Lower lobe of right lung (tissue), 2 donors: Measurements from ENCODE around the gene SPON1. TPM values are rescaled to one million over a fixed set of nuclear protein-coding genes. Genes with fewer than 3 reads are reported as not detected.
A peak's percentile ranks its signal among the peaks of the same experiment; 100 is the strongest.

Experiments used
- ATAC-seq, 2 donors: fragments of 200-7000 bp; cut with Tn5 transposase; one replicate each; pipeline ENCODE4 v1.9.1; 2020 to 2022; ENCODE audit warnings: mild to moderate bottlenecking in 2 of 2, moderate library complexity in 2 of 2
- DNase-seq: peaks from one replicate; pipeline ENCODE4 v3.0.0-alpha.2; 2020
- H3K27ac ChIP-seq: fragments of 200-600 bp; one replicate; pipeline ENCODE4 v1.8.0; 2022
- H3K27me3 ChIP-seq: fragments of 200-600 bp; one replicate; pipeline ENCODE4 v1.8.0; 2022; ENCODE audit warnings: low read depth
- H3K36me3 ChIP-seq: fragments of 200-600 bp; one replicate; pipeline ENCODE4 v1.8.0; 2022; ENCODE audit warnings: mild to moderate bottlenecking
- H3K4me1 ChIP-seq: fragments of 200-600 bp; one replicate; pipeline ENCODE4 v1.8.0; 2022
- H3K4me3 ChIP-seq: fragments of 200-600 bp; one replicate; pipeline ENCODE4 v1.8.0; 2022; ENCODE audit warnings: mild to moderate bottlenecking
- H3K9me3 ChIP-seq: fragments of 200-600 bp; one replicate; pipeline ENCODE4 v1.8.0; 2022
- CTCF ChIP-seq: fragments of 200-600 bp; IDR thresholded peaks from one replicate; pipeline ENCODE4 v1.8.0; 2022; ENCODE audit warnings: antibody characterized with exemption, mild to moderate bottlenecking
- intact Hi-C: fragments of 100-400 bp; cut with DNase I; formaldehyde crosslinking; loops from one replicate; pipeline ENCODE4 v1.11.0; 2022
- total RNA-seq: library from RNA; stranded (reverse); fragmentation: NEBNext Ultra II Directional; extraction: Animal tissue kit (Norgen Biotek cat#: 25700); gene quantifications from one replicate; pipeline ENCODE4 v1.2.1, GENCODE V29; 2021
- donor health status: DM: no; HTN: yes; CAD: no; lungs with severe emphysema.

Gene SPON1
- total RNA-seq, 1 donor from 2014 or later, result 40.1 TPM

- H3K27me3 ChIP-seq, result no peaks in the 10 kb centered on the region
- no peaks in the 10 kb centered on the region for H3K36me3 ChIP-seq
- intact Hi-C loops, result loop anchor here (10.0 kb wide), 1 partner anchor 145 kb away; no protein-coding TSS in a partner anchor
- no peak overlapping the region for H3K27ac ChIP-seq
- no peak for TF ChIP-seq CTCF
- H3K4me3 ChIP-seq, result no peak overlapping the region
- no peak for DNase-seq
- ATAC-seq, result peak in 1 of 2 donors; percentile 30
- H3K4me1 ChIP-seq, result peaks cover 39% of the 10 kb centered on the region
- no peaks in the 10 kb centered on the region for H3K9me3 ChIP-seq
These were observed 347.1 kb downstream of the SPON1 start for GRCh38 chr11:14309425-14310192.

GRCh38 chr11:14310679-14311078 lies 348.2 kb downstream of the SPON1 start:
- Histone ChIP-seq H3K27me3 (no peaks in the 10 kb centered on the region), H3K36me3 (no peaks in the 10 kb centered on the region), H3K4me3 (no peak overlapping the region), H3K27ac (no peak overlapping the region), H3K9me3 (no peaks in the 10 kb centered on the region), H3K4me1 (peaks cover 39% of the 10 kb centered on the region)
- intact Hi-C loops, result no loop called here
- no peak for TF ChIP-seq CTCF
- no peak for DNase-seq
- ATAC-seq, result no peak

GRCh38 chr11:14312736-14313438 lies 350.4 kb downstream of the SPON1 start:
- no peak for ATAC-seq
- intact Hi-C loops, result no loop called here
- no peak overlapping the region for H3K4me3 ChIP-seq
- H3K27ac ChIP-seq, result no peak overlapping the region
- H3K9me3 ChIP-seq, result no peaks in the 10 kb centered on the region
- TF ChIP-seq CTCF, result no peak
- peaks cover 37% of the 10 kb centered on the region for H3K4me1 ChIP-seq
- no peaks in the 10 kb centered on the region for H3K36me3 ChIP-seq
- no peak for DNase-seq
- no peaks in the 10 kb centered on the region for H3K27me3 ChIP-seq

- intact Hi-C loops, result no loop called here
- TF ChIP-seq CTCF, result no peak
- H3K27me3 ChIP-seq, result no peaks in the 10 kb centered on the region
- no peaks in the 10 kb centered on the region for H3K36me3 ChIP-seq
- H3K4me1 ChIP-seq, result peaks cover 32% of the 10 kb centered on the region
- H3K9me3 ChIP-seq, result no peaks in the 10 kb centered on the region
- no peak for ATAC-seq
- H3K27ac ChIP-seq, result no peak overlapping the region
- DNase-seq, result no peak
- H3K4me3 ChIP-seq, result no peak overlapping the region
These were observed 351.6 kb downstream of the SPON1 start for GRCh38 chr11:14314127-14314526.

- ATAC-seq, result no peak
These were observed 352.6 kb downstream of the SPON1 start for GRCh38 chr11:14315130-14315529.

More at GRCh38 chr11:14315130-14315529, 352.6 kb downstream of the SPON1 start:
- Histone ChIP-seq H3K9me3 (no peaks in the 10 kb centered on the region), H3K27me3 (no peaks in the 10 kb centered on the region), H3K27ac (no peak overlapping the region), H3K4me1 (peaks cover 23% of the 10 kb centered on the region), H3K4me3 (no peak overlapping the region), H3K36me3 (no peaks in the 10 kb centered on the region)
- intact Hi-C loops, result no loop called here
- no peak for DNase-seq
- TF ChIP-seq CTCF, result no peak
